K562 (cell line): ENCODE results near the gene PPP2R3C.

Experiments used
- BRD4 ChIP-seq: fragments of 200-600 bp; sonication (generic); IDR thresholded peaks from 2 replicates; pipeline ENCODE4 v1.6.1; 2017; ENCODE audit warnings: inconsistent platforms
- TF ChIP-seq, protein P1 (sequence below), 3 experiments: IDR thresholded peaks in 2 of 3; conservative IDR thresholded peaks in 1 of 3; 2 replicates each; pipeline ENCODE4 v1.5.1; 2011 to 2012; ENCODE audit warnings: low read length in 3 of 3, mild to moderate bottlenecking in 3 of 3, control low read depth in 2 of 3, improper control_type of control experiment in 1 of 3, inconsistent platforms in 1 of 3, low read depth in 1 of 3, mixed read lengths in 1 of 3, moderate library complexity in 1 of 3; ENCODE audit not compliant: insufficient read depth in 2 of 3
- TF ChIP-seq, protein P2 (sequence below), 2 experiments: fragments of 450-650 bp in 1 of 2; sonication (generic) in 1 of 2; formaldehyde crosslinking in 1 of 2; IDR thresholded peaks in 1 of 2; conservative IDR thresholded peaks in 1 of 2; 2 replicates each; pipeline versions ENCODE4 v1.6.1 to v1.8.1; 2016 to 2023; ENCODE audit warnings: mild to moderate bottlenecking in 2 of 2, moderate library complexity in 2 of 2, inconsistent platforms in 1 of 2, missing genetic modification reagents in 1 of 2
- TF ChIP-seq, protein P3 (sequence below): fragments of 450-650 bp; IDR thresholded peaks from 2 replicates; pipeline ENCODE4 v1.7.1; 2018; ENCODE audit warnings: mild to moderate bottlenecking, low read depth; ENCODE audit not compliant: partially characterized antibody

GRCh38 chr14:35158491-35158890 is 36.7 kb upstream of the PPP2R3C start:
- TF ChIP-seq, protein P1, sequence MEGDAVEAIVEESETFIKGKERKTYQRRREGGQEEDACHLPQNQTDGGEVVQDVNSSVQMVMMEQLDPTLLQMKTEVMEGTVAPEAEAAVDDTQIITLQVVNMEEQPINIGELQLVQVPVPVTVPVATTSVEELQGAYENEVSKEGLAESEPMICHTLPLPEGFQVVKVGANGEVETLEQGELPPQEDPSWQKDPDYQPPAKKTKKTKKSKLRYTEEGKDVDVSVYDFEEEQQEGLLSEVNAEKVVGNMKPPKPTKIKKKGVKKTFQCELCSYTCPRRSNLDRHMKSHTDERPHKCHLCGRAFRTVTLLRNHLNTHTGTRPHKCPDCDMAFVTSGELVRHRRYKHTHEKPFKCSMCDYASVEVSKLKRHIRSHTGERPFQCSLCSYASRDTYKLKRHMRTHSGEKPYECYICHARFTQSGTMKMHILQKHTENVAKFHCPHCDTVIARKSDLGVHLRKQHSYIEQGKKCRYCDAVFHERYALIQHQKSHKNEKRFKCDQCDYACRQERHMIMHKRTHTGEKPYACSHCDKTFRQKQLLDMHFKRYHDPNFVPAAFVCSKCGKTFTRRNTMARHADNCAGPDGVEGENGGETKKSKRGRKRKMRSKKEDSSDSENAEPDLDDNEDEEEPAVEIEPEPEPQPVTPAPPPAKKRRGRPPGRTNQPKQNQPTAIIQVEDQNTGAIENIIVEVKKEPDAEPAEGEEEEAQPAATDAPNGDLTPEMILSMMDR (IDR thresholded peaks at IDR 0.05 in 2 of 3, conservative IDR thresholded peaks at IDR 0.05 in 1 of 3; ENCODE audit: insufficient read depth in 2 of 3, low read depth in 1 of 3, low read length in 3 of 3): no peak
- TF ChIP-seq BRD4: no peak
- TF ChIP-seq, protein P2, sequence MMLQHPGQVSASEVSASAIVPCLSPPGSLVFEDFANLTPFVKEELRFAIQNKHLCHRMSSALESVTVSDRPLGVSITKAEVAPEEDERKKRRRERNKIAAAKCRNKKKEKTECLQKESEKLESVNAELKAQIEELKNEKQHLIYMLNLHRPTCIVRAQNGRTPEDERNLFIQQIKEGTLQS (IDR thresholded peaks at IDR 0.05): no peak
- TF ChIP-seq, protein P2 (CRISPR knock-in tag; conservative IDR thresholded peaks at IDR 0.05): no peak
- TF ChIP-seq, protein P3, sequence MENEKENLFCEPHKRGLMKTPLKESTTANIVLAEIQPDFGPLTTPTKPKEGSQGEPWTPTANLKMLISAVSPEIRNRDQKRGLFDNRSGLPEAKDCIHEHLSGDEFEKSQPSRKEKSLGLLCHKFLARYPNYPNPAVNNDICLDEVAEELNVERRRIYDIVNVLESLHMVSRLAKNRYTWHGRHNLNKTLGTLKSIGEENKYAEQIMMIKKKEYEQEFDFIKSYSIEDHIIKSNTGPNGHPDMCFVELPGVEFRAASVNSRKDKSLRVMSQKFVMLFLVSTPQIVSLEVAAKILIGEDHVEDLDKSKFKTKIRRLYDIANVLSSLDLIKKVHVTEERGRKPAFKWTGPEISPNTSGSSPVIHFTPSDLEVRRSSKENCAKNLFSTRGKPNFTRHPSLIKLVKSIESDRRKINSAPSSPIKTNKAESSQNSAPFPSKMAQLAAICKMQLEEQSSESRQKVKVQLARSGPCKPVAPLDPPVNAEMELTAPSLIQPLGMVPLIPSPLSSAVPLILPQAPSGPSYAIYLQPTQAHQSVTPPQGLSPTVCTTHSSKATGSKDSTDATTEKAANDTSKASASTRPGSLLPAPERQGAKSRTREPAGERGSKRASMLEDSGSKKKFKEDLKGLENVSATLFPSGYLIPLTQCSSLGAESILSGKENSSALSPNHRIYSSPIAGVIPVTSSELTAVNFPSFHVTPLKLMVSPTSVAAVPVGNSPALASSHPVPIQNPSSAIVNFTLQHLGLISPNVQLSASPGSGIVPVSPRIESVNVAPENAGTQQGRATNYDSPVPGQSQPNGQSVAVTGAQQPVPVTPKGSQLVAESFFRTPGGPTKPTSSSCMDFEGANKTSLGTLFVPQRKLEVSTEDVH: no peak
